GM13976 (cell line): ENCODE measurements around the gene CEP68.

ENCODE experiments used
- DNase-seq: peaks from one replicate; pipeline ENCODE4 v3.0.0; 2012; ENCODE audit warnings: low spot score
- in situ Hi-C: fragments of 300-500 bp; cut with MboI; formaldehyde crosslinking; loops from one replicate; pipeline ENCODE4 v1.12.0; 2022; ENCODE audit warnings: low sequenced_read_pairs, mixed read lengths, inconsistent platforms; ENCODE audit not compliant: unreplicated experiment
- TF ChIP-seq, protein P1 (sequence below): IDR thresholded peaks from 2 replicates; pipeline ENCODE4 v1.5.1; 2012; ENCODE audit warnings: borderline replicate concordance, mild to moderate bottlenecking; ENCODE audit not compliant: insufficient read depth; ENCODE audit errors: extremely low read depth, missing control alignments, control extremely low read depth

Gene CEP68

DNA sequence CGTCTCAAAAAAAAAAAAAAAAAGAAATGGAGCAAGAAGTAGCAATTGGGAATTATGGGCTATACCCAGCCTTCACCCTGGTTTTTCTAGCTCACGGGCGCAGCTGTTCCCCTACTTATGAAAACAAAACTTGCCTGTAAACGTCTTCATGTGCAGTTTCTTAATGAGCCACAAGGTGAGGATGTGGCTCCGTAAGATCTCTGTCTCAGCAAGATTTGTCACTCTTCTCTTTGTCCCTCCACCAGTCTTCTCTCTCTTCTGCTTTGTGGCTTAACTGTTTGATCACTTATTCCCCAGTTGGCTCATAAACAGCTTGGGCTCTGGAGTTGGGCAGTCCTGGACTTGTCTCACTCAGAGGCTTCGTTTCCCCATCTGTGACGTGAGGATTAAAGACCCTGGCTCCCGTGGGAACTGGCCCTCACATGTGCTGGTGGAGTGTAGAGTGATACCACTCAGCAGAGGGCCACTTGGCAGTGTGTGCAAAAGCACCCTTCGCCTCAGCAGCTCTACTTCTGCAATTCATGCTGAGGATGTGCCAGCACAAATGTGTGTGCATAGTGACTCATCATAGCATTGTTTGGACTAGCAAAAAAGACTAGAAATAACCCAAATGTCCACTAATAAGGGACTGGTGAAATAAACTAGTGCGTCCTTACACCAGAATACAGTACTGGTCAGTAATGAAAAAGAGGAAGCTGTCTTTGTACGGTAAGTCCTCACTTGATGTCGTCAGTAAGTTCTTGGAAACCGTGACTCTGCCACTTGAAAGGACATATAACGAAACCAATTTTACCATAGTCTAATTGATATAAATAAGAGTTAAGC is 8.7 kb downstream of the CEP68 start:
- peak; percentile 76 for DNase-seq
- in situ Hi-C loops: loop anchor here (10.0 kb wide), 2 partner anchors 100 to 500 kb away; no protein-coding TSS in a partner anchor
- TF ChIP-seq, protein P1, sequence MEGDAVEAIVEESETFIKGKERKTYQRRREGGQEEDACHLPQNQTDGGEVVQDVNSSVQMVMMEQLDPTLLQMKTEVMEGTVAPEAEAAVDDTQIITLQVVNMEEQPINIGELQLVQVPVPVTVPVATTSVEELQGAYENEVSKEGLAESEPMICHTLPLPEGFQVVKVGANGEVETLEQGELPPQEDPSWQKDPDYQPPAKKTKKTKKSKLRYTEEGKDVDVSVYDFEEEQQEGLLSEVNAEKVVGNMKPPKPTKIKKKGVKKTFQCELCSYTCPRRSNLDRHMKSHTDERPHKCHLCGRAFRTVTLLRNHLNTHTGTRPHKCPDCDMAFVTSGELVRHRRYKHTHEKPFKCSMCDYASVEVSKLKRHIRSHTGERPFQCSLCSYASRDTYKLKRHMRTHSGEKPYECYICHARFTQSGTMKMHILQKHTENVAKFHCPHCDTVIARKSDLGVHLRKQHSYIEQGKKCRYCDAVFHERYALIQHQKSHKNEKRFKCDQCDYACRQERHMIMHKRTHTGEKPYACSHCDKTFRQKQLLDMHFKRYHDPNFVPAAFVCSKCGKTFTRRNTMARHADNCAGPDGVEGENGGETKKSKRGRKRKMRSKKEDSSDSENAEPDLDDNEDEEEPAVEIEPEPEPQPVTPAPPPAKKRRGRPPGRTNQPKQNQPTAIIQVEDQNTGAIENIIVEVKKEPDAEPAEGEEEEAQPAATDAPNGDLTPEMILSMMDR: peak; percentile 69

DNA sequence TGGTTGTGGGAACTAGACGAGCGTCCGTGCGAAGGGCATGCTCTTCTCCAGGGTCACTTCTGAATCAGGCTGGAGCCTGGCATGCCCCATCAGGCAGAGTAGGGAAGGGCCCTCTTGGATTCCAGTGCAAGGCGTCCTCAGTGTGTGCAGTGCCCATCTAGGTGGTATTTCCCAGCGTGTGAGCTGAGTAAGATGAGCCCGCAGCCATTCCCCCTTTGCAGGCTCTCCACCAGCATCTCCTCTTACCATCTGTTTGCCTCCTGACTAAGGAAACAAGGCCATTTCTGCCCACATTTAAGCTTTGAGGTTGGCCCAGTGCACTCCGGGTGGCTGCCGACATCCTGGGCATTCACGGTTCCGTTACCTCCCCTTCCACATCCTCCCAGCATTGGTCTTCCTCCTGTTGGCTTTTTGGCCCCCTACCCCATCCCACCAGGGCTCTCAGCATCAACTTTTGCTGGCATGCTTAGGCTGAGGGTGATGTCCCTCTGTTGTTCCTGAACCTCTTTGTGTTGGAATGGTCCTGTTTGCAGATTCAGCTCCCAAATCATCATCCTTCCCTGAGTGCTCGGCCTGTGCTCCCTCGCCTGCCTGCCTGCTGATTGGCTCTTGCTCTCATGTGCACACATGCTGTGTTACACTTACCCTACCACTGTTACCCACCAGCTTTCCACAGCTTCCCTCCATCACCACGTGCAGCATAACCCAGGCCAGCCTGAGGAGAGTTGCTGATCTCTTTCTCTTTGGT is 11.8 kb downstream of the CEP68 start:
- no peak for DNase-seq
- in situ Hi-C loops: loop anchor here (10.0 kb wide), 2 partner anchors 97 to 497 kb away; no protein-coding TSS in a partner anchor
- TF ChIP-seq, protein P1: no peak

DNA sequence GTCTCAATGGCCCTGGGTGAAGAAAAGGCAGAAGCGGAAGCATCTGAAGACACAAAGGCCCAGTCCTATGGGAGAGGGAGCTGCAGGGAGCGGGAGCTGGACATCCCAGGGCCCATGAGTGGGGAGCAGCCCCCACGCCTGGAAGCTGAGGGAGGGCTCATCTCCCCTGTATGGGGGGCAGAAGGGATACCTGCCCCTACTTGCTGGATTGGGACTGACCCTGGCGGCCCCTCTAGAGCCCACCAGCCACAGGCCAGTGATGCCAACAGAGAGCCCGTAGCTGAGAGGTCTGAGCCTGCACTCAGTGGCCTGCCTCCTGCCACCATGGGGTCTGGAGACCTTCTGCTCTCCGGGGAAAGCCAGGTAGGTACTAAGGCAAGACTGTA is 13.2 kb downstream of the CEP68 start:
- in situ Hi-C loops: loop anchor here (10.0 kb wide), 2 partner anchors 95 to 495 kb away; no protein-coding TSS in a partner anchor
- DNase-seq: no peak
- TF ChIP-seq, protein P1: no peak

DNA sequence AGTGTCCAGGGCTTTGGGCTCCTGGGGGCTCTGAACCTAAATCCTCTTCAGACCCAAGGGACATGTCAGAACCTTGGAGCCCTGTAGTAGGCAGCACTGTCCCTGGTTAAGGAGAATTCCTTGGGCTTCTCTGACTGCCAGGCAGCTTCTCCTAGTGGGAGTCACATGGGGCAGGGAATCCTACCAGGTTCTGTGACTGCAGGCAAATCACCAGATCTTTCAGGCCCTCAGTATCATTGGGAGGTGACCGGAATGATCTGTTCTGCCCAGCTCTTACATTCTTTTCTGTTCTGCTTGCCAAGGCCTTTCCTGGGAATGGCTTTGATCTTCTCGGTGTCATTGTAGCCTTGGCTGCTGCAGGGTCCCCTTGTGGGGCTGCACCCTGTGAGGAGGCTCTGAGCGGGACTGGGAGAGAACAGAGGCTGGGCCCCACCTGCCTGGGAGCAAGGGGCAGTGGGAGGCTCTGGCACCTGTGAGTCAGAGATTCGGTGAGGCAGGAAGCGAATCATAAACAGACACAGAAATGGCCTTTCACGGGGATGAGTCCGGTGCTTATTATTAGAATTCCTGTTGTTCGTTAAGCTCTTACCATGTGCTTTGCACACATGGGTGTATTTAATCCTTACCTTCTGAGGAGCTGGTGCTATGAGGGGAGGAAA is 14.1 kb downstream of the CEP68 start:
- TF ChIP-seq, protein P1: no peak
- in situ Hi-C loops: no loop called here
- DNase-seq: no peak

DNA sequence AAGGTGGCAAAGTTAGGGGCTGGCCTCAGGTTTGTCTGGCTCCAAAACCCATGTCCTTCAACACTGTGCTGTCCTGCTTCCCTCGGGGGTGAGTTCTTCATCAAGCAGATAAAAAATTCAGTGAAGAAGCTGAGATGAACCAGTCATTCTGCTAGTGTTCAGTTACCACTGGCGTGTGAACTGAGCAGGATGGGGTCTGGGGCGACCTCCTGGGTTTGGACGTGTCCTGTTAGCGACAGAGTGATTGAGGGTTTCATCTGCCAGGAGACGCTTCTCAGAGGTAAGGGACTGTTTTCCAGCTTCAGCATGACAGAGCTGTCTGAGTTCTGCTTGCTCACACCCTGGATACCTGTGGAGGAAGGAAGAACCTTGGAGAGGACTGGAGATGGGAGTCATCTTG is 14.6 kb downstream of the CEP68 start:
- TF ChIP-seq, protein P1: no peak
- no peak for DNase-seq
- in situ Hi-C loops: no loop called here

DNA sequence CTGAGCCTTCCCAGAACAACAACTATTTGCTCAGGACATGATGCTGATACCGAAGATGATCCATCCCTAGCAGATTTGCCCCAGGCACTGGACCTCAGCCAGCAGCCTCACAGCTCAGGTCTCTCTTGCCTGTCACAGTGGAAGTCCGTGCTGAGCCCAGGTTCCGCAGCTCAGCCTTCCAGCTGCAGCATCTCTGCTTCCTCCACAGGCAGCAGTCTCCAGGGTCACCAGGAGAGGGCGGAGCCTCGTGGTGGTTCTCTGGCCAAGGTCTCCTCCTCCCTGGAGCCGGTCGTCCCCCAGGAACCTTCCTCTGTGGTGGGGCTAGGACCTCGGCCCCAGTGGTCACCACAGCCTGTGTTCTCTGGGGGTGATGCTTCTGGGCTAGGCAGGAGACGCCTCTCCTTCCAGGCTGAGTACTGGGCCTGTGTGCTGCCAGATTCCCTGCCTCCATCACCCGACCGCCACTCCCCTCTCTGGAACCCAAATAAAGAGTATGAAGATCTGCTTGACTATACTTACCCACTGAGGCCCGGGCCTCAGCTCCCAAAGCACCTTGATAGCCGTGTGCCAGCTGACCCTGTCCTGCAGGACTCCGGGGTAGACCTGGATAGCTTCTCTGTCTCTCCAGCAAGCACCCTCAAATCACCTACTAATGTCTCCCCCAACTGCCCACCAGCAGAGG is 15.4 kb downstream of the CEP68 start:
- no peak for DNase-seq
- TF ChIP-seq, protein P1: no peak
- in situ Hi-C loops: no loop called here
